GM12874 (cell line): ENCODE results near the gene EML5.

Experiments used
- CTCF ChIP-seq: IDR thresholded peaks from 2 replicates; pipeline ENCODE4 v1.5.1; 2011; ENCODE audit warnings: low read depth, mild to moderate bottlenecking, control low read depth, low read length, moderate library complexity; ENCODE audit not compliant: insufficient read depth

EML5 gene

DNA sequence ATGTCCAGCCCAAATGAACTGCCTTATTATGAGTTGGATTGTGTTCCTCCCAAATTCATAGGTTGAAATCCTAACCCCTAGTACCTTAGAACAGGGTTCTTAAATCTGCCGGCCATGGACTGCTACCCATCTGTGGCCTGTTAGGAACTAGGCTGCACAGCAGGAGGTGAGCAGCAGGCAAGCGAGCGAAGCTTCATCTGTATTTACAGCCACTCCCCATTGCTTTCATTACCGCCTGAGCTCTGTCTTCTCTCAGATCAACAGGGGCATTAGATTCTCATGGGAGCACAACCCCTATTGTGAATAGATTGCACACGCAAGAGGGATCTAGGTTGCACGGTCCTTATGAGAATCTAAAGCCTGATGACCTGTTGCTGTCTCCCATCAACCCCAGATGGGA is 9.8 kb upstream of the EML5 start:
- TF ChIP-seq CTCF: no peak

- no peak for TF ChIP-seq CTCF
These were observed 6.8 kb upstream of the EML5 start for GRCh38 chr14:88799522-88799921.

DNA sequence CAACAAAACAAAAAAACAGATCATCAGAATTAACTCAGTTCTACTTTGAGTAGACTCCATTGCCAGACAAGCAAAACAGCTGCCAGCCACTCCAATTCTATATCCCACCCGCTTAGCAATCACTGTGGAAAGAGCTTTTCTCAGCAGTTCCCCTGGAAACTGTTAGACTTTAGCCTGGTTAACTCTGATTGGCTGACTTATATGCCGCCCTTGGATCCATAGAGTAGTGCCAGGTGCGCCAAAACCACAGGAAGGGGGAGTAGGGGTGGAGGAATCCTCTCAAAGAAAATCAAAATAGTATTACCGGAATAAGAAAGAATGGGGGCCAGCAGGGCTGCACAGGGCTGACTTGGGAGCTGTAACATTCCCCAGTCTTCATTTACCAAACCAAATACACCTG is 5.4 kb upstream of the EML5 start:
- no peak for TF ChIP-seq CTCF

DNA sequence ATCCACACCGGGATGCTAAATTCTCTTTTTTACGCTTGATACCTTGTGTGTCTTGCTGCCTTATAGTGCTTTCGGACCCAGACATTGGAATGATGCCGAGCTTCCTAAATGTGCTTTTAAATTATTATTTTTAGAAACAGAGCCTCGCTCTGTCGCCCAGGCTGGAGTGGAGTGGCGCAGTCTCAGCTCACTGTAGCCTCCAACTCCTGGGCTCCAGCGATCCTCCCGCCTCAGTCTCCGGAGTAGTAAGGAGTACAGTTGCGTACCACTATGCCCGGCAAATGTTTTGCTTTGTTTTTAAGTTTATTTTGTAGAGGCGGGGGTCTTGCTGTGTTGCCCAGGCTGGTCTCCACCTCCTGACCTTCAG is 489 bp upstream of the EML5 start:
- TF ChIP-seq CTCF: no peak

DNA sequence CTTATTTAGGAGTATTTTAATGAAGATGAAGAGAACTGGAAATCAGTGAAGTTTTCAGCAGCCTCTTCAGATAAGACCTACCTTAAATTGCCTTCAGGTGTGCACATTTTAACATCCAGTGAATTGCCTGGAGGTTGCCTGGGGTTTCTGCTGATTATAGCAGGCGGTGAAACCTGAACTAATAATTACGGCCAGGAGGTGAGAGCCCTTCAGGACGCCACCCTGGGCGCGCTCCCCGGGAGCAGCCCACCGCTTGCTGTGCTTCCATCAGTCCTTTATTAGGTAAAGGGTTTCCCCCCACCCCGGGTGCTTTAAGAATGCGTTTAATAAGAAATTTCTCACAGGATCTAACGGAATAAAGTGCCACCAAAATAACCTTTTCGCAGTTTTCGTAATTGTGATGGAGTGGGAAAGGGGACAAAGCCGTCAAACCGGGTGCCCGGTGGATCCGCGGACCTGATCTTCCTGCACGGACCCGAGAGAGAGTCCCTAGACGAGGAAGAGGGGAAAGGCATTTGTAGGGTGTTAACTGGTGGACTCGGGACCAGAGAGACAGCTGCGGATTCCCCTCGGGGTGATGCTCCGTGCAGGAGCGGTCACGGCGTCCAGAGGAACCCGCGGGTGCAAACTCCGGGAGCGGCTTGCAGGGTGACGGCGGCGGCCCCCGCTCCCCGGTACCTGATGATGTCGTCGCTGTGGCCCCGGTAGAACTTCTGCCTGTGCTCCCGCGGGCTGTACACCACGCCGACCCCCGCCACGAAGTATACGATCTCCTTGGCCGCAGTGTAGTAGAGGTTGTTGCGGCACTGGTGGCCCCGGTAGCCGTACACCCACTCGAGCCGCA is 902 bp downstream of the EML5 start:
- no peak for TF ChIP-seq CTCF

DNA sequence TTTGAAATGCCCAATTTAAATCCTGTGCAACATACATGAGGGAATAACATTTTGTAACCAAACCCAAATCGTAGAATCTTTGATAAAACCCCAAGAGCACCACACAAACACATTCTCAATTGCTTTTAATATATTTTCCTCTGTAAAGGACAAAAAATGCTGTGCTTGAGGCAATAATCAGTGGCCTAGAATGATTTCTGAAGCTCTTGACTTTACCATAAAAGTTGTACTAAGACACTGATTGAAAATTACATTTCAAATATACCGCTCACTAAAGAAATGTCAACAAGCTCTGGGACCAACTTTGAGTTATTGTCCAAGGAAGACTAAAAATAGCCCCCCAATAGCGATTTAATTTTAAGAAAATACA is 1.5 kb downstream of the EML5 start:
- TF ChIP-seq CTCF: no peak

- no peak for TF ChIP-seq CTCF
These were observed 2.1 kb downstream of the EML5 start for GRCh38 chr14:88790501-88791251.
